Common myeloid progenitor, CD34-positive (primary cell): ENCODE results near the gene INKA2.
A peak's percentile ranks its signal among the peaks of the same experiment; 100 is the strongest.

Experiments
- CTCF ChIA-PET: fragments of 350-600 bp; sonication (Branson Sonifier 250); formaldehyde crosslinking; loops from one replicate; lab custom pipeline; 2021; ENCODE audit warnings: antibody characterized with exemption; lab: Charles Lee
- POLR2A ChIA-PET: fragments of 350-600 bp; sonication (Branson Sonifier 250); formaldehyde crosslinking; loops from one replicate; lab custom pipeline; 2021; ENCODE audit warnings: antibody characterized with exemption; lab: Charles Lee
- DNase-seq, 3 donors: peaks; one replicate each; pipeline versions ENCODE4 v3.0.0 to v3.0.0-alpha.2; 2013
- H3K27ac ChIP-seq, 2 experiments: 1 replicate in 1 of 2; 2 replicates in 1 of 2; pipeline ENCODE4 v1.7.0; 2013; ENCODE audit warnings: inconsistent platforms in 2 of 2, low read length in 2 of 2, mild to moderate bottlenecking in 2 of 2, low read depth in 1 of 2, moderate library complexity in 1 of 2; ENCODE audit not compliant: severe bottlenecking in 2 of 2, insufficient read depth in 1 of 2, poor library complexity in 1 of 2
- H3K27me3 ChIP-seq, 5 experiments: replicated peaks in 2 of 5; 1 replicate in 3 of 5; 2 replicates in 2 of 5; pipeline versions ENCODE4 v1.6.1 to v1.7.0; 2013; ENCODE audit warnings: low read length in 4 of 5, mild to moderate bottlenecking in 2 of 5, moderate library complexity in 2 of 5, inconsistent platforms in 1 of 5; ENCODE audit not compliant: insufficient read depth in 5 of 5, control insufficient read depth in 4 of 5
- H3K36me3 ChIP-seq, 4 experiments: 1 replicate in 2 of 4; 2 replicates in 2 of 4; pipeline versions ENCODE4 v1.6.1 to v1.7.0; 2013; ENCODE audit warnings: low read length in 3 of 4, control low read depth in 1 of 4, mild to moderate bottlenecking in 1 of 4; ENCODE audit not compliant: control insufficient read depth in 4 of 4, insufficient read depth in 4 of 4
- H3K4me1 ChIP-seq, 4 experiments: 1 replicate in 3 of 4; 2 replicates in 1 of 4; pipeline versions ENCODE4 v1.6.1 to v1.7.1; 2013; ENCODE audit warnings: low read length in 3 of 4, mild to moderate bottlenecking in 3 of 4, control low read depth in 1 of 4, inconsistent platforms in 1 of 4, moderate library complexity in 1 of 4; ENCODE audit not compliant: control insufficient read depth in 4 of 4, insufficient read depth in 4 of 4; ENCODE audit errors: control extremely low read depth in 1 of 4
- H3K4me3 ChIP-seq, 7 experiments: 1 replicate in 4 of 7; 2 replicates in 3 of 7; pipeline versions ENCODE4 v1.5.1 to v1.7.0; 2013; ENCODE audit warnings: mild to moderate bottlenecking in 7 of 7, low read length in 6 of 7, moderate library complexity in 6 of 7, inconsistent platforms in 2 of 7, low read depth in 2 of 7, control low read depth in 1 of 7; ENCODE audit not compliant: insufficient read depth in 4 of 7, control insufficient read depth in 1 of 7; ENCODE audit errors: extremely low read depth in 1 of 7
- H3K9me3 ChIP-seq, 5 experiments: 1 replicate in 4 of 5; 2 replicates in 1 of 5; pipeline versions ENCODE4 v1.6.1 to v1.7.1; 2013; ENCODE audit warnings: low read length in 4 of 5, mild to moderate bottlenecking in 2 of 5, inconsistent platforms in 1 of 5, low read depth in 1 of 5, moderate library complexity in 1 of 5; ENCODE audit not compliant: control insufficient read depth in 4 of 5, insufficient read depth in 2 of 5; ENCODE audit errors: control extremely low read depth in 1 of 5
- WGBS: methylation state at CpG from one replicate; pipeline ENCODE4 v1.1.5; 2013; ENCODE audit not compliant: insufficient coverage; 5-methylcytosine and 5-hydroxymethylcytosine counted together

Gene INKA2

GRCh38 chr1:111702504-111703050 is 36.6 kb downstream of the INKA2 start:
- DNase-seq: no peak

DNA sequence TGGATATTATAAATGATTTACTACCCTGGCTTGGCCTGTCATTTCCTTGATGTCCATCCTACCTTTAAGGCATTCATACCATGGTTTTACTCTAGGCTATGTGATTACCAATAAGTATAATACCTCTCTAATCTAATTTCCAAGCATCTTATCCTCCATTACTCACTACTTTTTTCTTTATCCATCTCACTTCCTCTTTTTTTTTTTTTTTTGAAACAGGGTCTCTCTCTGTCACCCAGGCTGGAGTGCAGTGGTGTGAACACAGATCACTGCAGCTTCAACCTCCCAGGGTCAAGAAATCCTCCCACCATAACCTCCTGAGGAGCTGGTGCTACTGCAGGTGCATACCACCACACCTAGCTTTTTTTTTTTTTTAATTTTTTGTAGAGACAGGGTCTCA is 39.9 kb downstream of the INKA2 start:
- no peaks in the 10 kb centered on the region for H3K27me3 ChIP-seq
- no peaks in the 10 kb centered on the region for H3K9me3 ChIP-seq
- peaks cover 18 to 64% (median 43%) of the 10 kb centered on the region in 4 experiments for H3K36me3 ChIP-seq
- DNase-seq: no peak
- no peak overlapping the region for H3K4me3 ChIP-seq
- no peak overlapping the region for H3K27ac ChIP-seq
- POLR2A ChIA-PET: interaction anchor here (0.6 kb wide), 2 partner anchors 25 to 188 kb away, joined by 3 read pairs; no protein-coding TSS in a partner anchor
- CTCF ChIA-PET: interaction anchor here (0.9 to 1.3 kb wide), 5 partner anchors 11 to 214 kb away, joined by 3 to 5 read pairs (median 5); no protein-coding TSS in a partner anchor
- H3K4me1 ChIP-seq: peaks cover 0 to 2% (median 0%) of the 10 kb centered on the region in 4 experiments

More at GRCh38 chr1:111702504-111703050, 36.6 kb downstream of the INKA2 start:
- WGBS: 100% methylated on average over 1 of the region's 5 CpGs
- no peak overlapping the region for H3K4me3 ChIP-seq
- POLR2A ChIA-PET: no interaction called here
- CTCF ChIA-PET: interaction anchor here (0.7 to 5.9 kb wide), 8 partner anchors 8 to 221 kb away, joined by 3 to 39 read pairs (median 4); no protein-coding TSS in a partner anchor
- no peaks in the 10 kb centered on the region for H3K27me3 ChIP-seq
- H3K27ac ChIP-seq: no peak overlapping the region
- H3K9me3 ChIP-seq: no peaks in the 10 kb centered on the region
- H3K4me1 ChIP-seq: no peaks in the 10 kb centered on the region
- peaks cover 27 to 71% (median 47%) of the 10 kb centered on the region in 4 experiments for H3K36me3 ChIP-seq

DNA sequence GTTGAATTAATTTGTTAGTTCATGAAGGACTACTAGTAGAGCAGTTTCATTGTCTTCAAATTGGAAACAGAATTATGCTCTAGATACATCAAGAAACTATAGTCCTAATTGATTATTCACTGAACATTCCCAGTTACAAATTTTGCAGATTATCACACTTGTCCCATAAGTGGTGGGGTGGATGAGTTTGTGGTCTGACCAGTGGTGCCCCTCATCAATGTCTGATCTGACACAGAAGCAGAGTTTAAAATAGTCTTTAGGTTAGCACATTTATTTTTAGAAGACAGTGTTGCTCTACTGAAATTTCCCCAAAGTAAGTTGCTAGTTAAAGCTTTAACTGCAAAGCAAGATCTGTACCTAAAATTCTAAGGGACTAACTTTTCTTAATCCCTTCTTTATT is 42.9 kb downstream of the INKA2 start:
- Histone ChIP-seq H3K9me3 (no peaks in the 10 kb centered on the region), H3K4me3 (no peak overlapping the region), H3K27ac (no peak overlapping the region), H3K4me1 (peaks cover 0 to 2% (median 0%) of the 10 kb centered on the region in 4 experiments), H3K36me3 (peaks cover 11 to 65% (median 42%) of the 10 kb centered on the region in 4 experiments), H3K27me3 (no peaks in the 10 kb centered on the region)
- no peak for DNase-seq
- ChIA-PET CTCF (interaction anchor here (1.6 kb wide), 1 partner anchor 38 kb away, joined by 3 read pairs; no protein-coding TSS in a partner anchor), POLR2A (no interaction called here)

DNA sequence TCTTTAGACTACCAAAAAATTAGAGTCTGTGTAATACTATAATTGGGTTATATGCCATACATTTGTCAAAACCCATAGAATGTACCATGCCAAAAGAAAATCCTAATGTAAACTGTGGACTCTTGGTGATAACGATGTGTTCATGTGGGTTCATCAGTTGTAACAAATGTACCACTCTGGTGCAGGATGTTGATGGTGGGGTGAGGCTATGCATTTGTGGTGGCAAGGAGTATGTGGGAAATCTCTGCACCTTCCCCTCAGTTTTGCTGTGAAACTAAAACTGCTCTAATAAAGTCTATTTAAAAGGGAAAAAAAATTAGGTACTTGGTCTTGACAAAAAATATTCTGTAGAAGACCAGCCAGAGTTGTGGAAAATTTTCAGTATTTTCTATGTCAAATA is 43.4 kb downstream of the INKA2 start:
- no peaks in the 10 kb centered on the region for H3K9me3 ChIP-seq
- peaks cover 0 to 2% (median 0%) of the 10 kb centered on the region in 4 experiments for H3K4me1 ChIP-seq
- no CpG with 5 or more reads among the region's 1 CpG for WGBS
- ChIA-PET POLR2A (no interaction called here), CTCF (interaction anchor here (3.0 kb wide), 1 partner anchor 188 kb away, joined by 12 read pairs; no protein-coding TSS in a partner anchor)
- H3K36me3 ChIP-seq: peaks cover 9 to 60% (median 39%) of the 10 kb centered on the region in 4 experiments
- no peak for DNase-seq
- H3K27me3 ChIP-seq: no peaks in the 10 kb centered on the region
- H3K4me3 ChIP-seq: no peak overlapping the region
- H3K27ac ChIP-seq: no peak overlapping the region

GRCh38 chr1:111691886-111692285 is 47.3 kb downstream of the INKA2 start:
- Histone ChIP-seq H3K4me1 (peaks cover 0 to 3% (median under 1%) of the 10 kb centered on the region in 4 experiments), H3K27me3 (no peaks in the 10 kb centered on the region), H3K27ac (no peak overlapping the region), H3K4me3 (no peak overlapping the region), H3K9me3 (peaks cover 0 to 4% (median 0%) of the 10 kb centered on the region in 5 experiments), H3K36me3 (peaks cover 6 to 33% (median 16%) of the 10 kb centered on the region in 4 experiments)
- WGBS: 100% methylated on average over 1 of the region's 1 CpG
- POLR2A ChIA-PET: no interaction called here
- no peak for DNase-seq
- CTCF ChIA-PET: interaction anchor here (1.5 kb wide), 2 partner anchors 9 to 27 kb away, joined by 3 to 4 read pairs; no protein-coding TSS in a partner anchor

DNA sequence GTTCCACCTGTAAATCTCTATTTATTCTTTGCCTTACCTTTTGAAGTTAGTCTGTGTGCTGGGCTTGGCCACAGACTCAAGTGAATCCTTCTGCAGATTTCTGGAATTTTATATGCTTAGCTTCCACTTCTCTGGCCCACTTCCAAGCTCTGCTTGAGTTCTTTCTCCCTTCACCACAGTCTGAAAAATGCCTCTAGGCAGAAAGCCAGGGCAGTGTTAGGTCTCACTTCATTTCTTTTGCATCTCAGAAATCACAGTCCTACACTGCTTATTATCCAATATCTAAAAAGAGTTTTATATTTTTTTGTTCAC is 48.9 kb downstream of the INKA2 start:
- Histone ChIP-seq H3K9me3 (peaks cover 0 to 4% (median 0%) of the 10 kb centered on the region in 5 experiments), H3K4me3 (no peak overlapping the region), H3K36me3 (peaks cover 4 to 22% (median 12%) of the 10 kb centered on the region in 4 experiments), H3K27me3 (no peaks in the 10 kb centered on the region), H3K4me1 (peaks cover 0 to 3% (median 0%) of the 10 kb centered on the region in 4 experiments), H3K27ac (no peak overlapping the region)
- DNase-seq: peak in 2 of 3 donors; percentile 31 to 38
- ChIA-PET CTCF (interaction anchor here (0.6 to 3.0 kb wide), 6 partner anchors 10 to 209 kb away, joined by 3 to 12 read pairs (median 4); no protein-coding TSS in a partner anchor), POLR2A (no interaction called here)
